ENCODE data around the gene ZNF791.

ZNF791 gene

DNA sequence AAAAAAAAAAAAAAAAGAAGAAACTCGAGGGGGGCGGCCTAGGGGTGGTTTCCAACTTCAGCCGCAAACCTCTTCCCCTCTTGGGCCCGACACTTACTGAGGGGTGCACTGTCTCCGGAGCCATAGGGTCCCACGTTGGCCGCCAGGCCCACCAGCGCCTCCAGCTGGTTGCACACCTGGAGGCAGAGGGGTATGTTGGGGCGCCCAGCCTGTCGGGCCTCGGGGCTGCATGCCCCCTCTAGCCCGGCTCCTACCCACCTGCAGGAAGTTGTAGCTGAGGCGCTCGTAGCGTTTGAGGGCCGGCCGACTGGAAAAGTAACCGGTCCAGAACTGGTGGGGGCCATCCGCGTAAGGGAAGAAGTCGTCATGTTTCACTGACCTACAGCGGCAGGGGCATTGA is 47.2 kb downstream of the ZNF791 start:
- no peak overlapping the region for H3K4me3 ChIP-seq (ENCODE audit: low read depth, low read length)
- no peak for DNase-seq (ENCODE audit: low read depth)
- TF ChIP-seq, protein P1, sequence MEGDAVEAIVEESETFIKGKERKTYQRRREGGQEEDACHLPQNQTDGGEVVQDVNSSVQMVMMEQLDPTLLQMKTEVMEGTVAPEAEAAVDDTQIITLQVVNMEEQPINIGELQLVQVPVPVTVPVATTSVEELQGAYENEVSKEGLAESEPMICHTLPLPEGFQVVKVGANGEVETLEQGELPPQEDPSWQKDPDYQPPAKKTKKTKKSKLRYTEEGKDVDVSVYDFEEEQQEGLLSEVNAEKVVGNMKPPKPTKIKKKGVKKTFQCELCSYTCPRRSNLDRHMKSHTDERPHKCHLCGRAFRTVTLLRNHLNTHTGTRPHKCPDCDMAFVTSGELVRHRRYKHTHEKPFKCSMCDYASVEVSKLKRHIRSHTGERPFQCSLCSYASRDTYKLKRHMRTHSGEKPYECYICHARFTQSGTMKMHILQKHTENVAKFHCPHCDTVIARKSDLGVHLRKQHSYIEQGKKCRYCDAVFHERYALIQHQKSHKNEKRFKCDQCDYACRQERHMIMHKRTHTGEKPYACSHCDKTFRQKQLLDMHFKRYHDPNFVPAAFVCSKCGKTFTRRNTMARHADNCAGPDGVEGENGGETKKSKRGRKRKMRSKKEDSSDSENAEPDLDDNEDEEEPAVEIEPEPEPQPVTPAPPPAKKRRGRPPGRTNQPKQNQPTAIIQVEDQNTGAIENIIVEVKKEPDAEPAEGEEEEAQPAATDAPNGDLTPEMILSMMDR (conservative IDR thresholded peaks at IDR 0.05; ENCODE audit: low read depth, low read length) = peak; percentile 3

DNA sequence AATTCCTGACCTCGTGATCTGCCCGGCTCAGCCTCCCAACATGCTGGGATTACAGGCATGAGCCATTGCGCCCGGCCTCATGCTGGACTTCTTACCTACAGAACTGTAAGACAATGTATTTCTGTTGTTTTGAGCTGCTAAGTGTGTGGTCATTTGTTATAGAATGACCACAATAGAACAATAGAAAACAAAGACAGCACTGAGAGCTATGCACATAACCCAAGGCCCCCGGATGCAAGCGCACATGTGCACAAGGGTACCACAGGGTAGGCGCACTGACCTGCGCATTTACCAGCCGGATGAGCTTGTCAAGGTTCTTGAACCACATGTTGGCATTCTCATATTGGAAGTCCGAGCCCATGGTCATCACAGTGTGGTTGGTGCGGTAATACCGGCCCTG is 50.3 kb downstream of the ZNF791 start:
- DNase-seq (ENCODE audit: low read depth) = no peak
- TF ChIP-seq, protein P1 (conservative IDR thresholded peaks at IDR 0.05; ENCODE audit: low read depth, low read length) = no peak
- H3K4me3 ChIP-seq (ENCODE audit: low read depth, low read length) = no peak overlapping the region

DNA sequence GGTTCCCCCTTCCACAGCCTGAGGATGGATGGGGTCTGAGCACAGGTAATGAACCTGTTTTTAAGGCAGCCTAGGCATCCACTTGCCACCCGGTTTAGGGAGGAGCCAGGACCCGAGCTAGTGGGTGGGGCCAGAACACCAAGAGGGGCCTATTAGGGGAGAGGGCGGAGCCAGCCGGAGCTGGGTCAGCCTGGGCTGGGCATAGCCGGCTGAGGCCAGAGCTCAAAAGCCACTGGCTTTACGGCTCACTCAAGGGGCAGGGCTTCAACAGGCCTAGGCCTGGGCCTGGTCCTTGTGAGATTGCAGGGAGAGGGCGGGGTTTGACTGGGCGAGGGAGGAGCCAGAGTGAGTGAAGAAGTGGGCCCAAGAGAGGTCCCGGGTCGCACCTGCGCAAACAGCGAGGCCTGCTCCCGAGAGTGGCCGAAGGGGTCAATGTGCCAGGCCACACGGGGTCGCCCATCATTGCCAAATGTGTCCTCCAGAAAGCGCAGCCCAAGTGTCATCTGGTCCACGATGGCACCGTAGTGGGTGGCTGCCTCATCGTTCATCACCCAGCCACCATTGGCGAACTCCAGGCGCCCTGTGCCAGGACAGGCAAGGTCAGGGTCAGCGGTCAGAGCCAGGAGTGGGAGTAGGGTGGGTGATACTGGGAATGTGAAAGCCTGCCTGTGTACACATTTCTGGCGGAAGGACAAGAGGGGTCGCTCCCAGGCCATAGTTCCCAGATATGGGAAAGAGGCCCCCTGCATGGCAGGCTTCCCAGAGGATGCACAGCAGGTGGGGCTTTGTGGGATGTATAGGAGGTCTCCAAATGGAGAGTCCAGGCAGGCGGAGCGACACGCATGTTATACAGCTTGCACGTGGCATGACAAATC is 53.9 kb downstream of the ZNF791 start:
- TF ChIP-seq, protein P1 (conservative IDR thresholded peaks at IDR 0.05; ENCODE audit: low read depth, low read length) = no peak
- no peak overlapping the region for H3K4me3 ChIP-seq (ENCODE audit: low read depth, low read length)
- DNase-seq (ENCODE audit: low read depth) = no peak

DNA sequence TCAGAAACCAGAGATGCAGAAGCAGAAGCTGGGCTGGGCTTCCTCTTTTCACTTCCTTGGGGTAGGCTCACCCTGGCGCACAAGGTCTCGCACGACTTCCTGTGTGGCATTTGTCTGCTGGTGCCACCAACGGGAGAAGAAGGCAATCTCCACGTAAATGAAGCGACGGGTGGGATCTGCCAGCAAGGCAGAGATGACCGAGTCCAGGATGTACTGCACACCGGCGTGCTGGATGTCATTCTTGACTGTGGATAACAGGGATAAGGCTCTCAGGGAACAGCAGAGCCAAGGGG is 54.5 kb downstream of the ZNF791 start:
- H3K4me3 ChIP-seq (ENCODE audit: low read depth, low read length) = no peak overlapping the region
- TF ChIP-seq, protein P1 (conservative IDR thresholded peaks at IDR 0.05; ENCODE audit: low read depth, low read length) = no peak
- DNase-seq (ENCODE audit: low read depth) = no peak

DNA sequence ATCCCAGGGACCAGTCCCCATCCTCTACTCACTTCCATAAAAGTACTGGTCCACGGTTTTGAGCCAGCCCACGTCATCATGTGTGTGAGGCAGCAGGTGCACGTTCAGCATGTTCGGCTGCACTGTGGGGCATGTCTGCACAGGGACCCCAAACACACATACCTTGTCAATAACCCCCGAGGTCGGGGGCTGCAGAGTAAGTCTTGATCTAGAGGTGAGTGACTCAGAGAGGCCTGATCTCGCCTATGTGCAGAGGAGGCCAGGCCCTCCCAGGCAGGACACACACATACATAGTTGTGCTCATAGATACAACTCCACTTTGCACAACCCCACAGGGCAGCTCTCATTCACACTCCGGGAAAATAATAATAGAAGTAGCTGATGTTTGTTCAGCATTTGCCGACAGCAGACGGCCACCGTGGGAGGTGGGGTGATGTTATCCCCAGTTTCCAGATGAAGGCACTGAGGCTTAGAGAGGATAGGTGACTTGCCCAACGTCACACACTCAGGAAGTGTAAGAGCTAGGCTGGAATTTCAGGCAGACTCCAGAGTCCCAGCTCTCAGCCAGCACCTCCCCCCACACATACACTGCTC is 55.0 kb downstream of the ZNF791 start:
- TF ChIP-seq, protein P1 (conservative IDR thresholded peaks at IDR 0.05; ENCODE audit: low read depth, low read length) = no peak
- DNase-seq (ENCODE audit: low read depth) = no peak
- peak overlapping the region; percentile 84 for H3K4me3 ChIP-seq (ENCODE audit: low read depth, low read length)

DNA sequence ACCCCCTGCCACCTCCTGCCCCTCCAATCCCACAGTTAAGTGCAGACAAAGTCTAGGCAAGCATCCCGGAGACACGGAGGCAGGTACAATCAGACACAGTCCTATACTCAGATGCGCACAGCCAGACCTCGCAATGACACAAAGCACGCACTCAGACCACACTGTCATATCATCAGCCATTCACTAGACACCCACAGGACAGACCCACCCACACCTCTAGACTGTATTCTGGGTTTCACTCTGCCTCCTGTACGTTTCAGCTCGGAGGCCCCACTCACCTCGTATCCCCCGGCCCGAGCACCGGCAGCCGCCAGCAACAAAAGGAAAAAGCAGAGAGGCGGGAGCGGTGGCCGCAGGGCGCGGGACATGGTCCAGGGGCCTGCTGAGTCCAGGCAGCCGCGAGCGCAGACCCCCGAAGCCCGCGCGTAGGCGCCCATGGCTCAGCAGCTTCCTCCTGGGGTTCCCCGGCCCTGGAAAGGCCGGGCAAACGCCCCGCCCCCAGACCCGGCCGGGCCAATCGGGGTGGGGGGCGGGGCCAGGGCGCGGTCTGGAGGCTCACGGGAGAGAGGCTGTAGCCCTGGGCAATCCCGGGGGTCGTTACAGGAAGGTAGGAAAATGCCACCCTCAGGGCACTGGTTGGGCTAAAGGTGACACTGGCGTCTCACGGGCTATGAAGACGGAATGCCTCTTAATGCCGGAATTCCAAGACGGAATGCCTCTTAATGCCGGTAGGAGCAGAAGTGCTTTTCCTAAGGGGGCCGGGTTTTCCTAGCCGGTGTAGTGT is 55.7 kb downstream of the ZNF791 start, which contains the start of the genes MAN2B1 and WDR83:
TSS of gene MAN2B1 (minus strand) at position 478 of the 784 bp plus-strand sequence. CDS start at position 437, 41 bp downstream.
TSS of gene WDR83 (plus strand) at position 543 of the 784 bp plus-strand sequence. CDS start 2,984 bp downstream, outside the sequence.
- H3K4me3 ChIP-seq (ENCODE audit: low read depth, low read length) = peak within 1 kb of the TSS; percentile 84
- TF ChIP-seq, protein P1 (conservative IDR thresholded peaks at IDR 0.05; ENCODE audit: low read depth, low read length) = no peak
- DNase-seq (ENCODE audit: low read depth) = peak; percentile 70
